DND-41 (cell line): ENCODE results near the gene ATXN7L1.

ENCODE experiments used
- EZH2 ChIP-seq: IDR thresholded peaks from 3 replicates; pipeline ENCODE4 v1.6.1; 2012; ENCODE audit warnings: borderline replicate concordance, low read depth, mild to moderate bottlenecking, moderate library complexity, low read length, inconsistent platforms; ENCODE audit not compliant: severe bottlenecking
- TF ChIP-seq, protein P1 (sequence below): IDR thresholded peaks from 2 replicates; pipeline ENCODE4 v1.5.1; 2012; ENCODE audit warnings: borderline replicate concordance, low read length, moderate library complexity, mild to moderate bottlenecking; ENCODE audit not compliant: poor library complexity, severe bottlenecking; ENCODE audit errors: extremely low read depth

DNA sequence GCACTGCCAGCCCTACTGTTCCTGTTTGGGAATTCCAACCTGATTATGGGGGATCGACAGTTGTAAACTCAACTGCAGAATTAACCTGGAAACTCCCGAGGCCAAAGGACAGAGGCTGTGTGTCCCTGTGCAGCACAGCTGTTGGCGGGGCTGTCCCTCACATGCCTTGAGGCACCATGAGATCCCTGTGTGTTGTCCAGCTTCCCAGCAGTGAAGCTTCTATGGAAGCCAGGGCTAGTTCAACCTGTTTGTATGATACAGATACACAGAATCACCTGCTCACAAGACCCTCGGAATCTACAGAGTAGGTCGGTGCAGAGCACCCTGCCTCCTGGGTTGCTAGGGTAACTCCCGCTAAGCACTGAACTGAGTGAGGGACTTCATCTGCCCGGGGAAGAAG, 234.1 kb downstream of the ATXN7L1 start:
- TF ChIP-seq, protein P1, sequence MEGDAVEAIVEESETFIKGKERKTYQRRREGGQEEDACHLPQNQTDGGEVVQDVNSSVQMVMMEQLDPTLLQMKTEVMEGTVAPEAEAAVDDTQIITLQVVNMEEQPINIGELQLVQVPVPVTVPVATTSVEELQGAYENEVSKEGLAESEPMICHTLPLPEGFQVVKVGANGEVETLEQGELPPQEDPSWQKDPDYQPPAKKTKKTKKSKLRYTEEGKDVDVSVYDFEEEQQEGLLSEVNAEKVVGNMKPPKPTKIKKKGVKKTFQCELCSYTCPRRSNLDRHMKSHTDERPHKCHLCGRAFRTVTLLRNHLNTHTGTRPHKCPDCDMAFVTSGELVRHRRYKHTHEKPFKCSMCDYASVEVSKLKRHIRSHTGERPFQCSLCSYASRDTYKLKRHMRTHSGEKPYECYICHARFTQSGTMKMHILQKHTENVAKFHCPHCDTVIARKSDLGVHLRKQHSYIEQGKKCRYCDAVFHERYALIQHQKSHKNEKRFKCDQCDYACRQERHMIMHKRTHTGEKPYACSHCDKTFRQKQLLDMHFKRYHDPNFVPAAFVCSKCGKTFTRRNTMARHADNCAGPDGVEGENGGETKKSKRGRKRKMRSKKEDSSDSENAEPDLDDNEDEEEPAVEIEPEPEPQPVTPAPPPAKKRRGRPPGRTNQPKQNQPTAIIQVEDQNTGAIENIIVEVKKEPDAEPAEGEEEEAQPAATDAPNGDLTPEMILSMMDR, result no peak
- no peak for TF ChIP-seq EZH2
